ENCODE measurements around the gene MNAT1.

DNA sequence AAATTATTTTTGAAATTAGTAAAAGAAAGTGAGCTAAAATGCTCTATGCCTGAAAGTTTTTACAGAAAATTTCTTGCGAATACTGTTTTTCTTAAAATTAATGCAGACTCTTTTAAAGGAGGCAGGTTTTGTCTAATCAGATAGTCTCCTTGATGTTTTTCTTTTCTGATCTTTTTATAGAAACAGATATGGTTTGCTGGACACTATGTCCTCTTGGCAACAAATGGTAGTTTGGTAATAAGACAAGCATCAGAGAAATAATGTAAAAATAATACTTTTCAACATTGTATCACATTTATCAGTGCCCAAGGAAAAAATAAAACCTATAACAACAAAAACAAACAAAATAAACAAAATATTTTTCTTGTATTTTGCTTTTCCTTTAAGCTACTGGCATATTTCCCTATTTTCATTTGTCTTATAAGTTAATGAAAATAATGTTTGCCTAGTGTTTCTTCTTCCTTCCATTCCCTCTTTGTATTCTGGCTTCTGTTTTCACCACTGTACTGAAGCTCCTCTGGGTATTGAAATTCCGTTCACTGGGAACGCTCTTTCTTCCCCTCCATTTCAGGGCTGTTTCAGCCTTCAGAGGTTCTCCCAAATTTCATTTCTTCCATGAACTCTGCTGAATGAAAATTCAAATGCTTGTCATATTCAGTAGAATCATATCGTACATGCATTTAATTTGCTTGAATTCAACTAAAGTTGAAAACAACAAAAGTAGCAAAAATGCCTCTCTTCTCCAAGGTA is 131.0 kb downstream of the MNAT1 start:
- TF ChIP-seq, protein P1, sequence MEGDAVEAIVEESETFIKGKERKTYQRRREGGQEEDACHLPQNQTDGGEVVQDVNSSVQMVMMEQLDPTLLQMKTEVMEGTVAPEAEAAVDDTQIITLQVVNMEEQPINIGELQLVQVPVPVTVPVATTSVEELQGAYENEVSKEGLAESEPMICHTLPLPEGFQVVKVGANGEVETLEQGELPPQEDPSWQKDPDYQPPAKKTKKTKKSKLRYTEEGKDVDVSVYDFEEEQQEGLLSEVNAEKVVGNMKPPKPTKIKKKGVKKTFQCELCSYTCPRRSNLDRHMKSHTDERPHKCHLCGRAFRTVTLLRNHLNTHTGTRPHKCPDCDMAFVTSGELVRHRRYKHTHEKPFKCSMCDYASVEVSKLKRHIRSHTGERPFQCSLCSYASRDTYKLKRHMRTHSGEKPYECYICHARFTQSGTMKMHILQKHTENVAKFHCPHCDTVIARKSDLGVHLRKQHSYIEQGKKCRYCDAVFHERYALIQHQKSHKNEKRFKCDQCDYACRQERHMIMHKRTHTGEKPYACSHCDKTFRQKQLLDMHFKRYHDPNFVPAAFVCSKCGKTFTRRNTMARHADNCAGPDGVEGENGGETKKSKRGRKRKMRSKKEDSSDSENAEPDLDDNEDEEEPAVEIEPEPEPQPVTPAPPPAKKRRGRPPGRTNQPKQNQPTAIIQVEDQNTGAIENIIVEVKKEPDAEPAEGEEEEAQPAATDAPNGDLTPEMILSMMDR (IDR thresholded peaks at IDR 0.05), result no peak
- TF ChIP-seq POLR2A (IDR thresholded peaks at IDR 0.05), result no peak
